HG02852 (cell line): ENCODE results near the gene RUFY2.
"Not testable (repeated sequence)": the region's sequence is repeated elsewhere in the genome, so short reads cannot be mapped to it uniquely, and the experiment has no call there.

ENCODE experiments used
- ATAC-seq: cut with Tn5 transposase; IDR thresholded peaks from one replicate; pipeline ENCODE4 v1.9.1; 2021; ENCODE audit warnings: mild to moderate bottlenecking, moderate library complexity; ENCODE audit not compliant: unreplicated experiment

Gene RUFY2, protein sequence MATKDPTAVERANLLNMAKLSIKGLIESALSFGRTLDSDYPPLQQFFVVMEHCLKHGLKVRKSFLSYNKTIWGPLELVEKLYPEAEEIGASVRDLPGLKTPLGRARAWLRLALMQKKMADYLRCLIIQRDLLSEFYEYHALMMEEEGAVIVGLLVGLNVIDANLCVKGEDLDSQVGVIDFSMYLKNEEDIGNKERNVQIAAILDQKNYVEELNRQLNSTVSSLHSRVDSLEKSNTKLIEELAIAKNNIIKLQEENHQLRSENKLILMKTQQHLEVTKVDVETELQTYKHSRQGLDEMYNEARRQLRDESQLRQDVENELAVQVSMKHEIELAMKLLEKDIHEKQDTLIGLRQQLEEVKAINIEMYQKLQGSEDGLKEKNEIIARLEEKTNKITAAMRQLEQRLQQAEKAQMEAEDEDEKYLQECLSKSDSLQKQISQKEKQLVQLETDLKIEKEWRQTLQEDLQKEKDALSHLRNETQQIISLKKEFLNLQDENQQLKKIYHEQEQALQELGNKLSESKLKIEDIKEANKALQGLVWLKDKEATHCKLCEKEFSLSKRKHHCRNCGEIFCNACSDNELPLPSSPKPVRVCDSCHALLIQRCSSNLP

GRCh38 chr10:68406815-68407548 is at the start of gene RUFY2:
Gene RUFY2, minus strand, starts transcription at chr10:68407277. Its CDS starts 88 bp downstream, at chr10:68407189.
- peak; percentile 92 for ATAC-seq

- ATAC-seq = not testable (repeated sequence)
Measured at GRCh38 chr10:68449698-68450097, 42.6 kb upstream of the RUFY2 start.

- no peak for ATAC-seq
Measured at GRCh38 chr10:68446179-68446578, 39.1 kb upstream of the RUFY2 start.

- ATAC-seq = no peak
Measured at GRCh38 chr10:68442971-68443370, 35.9 kb upstream of the RUFY2 start.

- ATAC-seq = no peak
Measured at GRCh38 chr10:68440898-68441297, 33.8 kb upstream of the RUFY2 start.

- no peak for ATAC-seq
Measured at GRCh38 chr10:68435803-68436202, 28.7 kb upstream of the RUFY2 start.

DNA sequence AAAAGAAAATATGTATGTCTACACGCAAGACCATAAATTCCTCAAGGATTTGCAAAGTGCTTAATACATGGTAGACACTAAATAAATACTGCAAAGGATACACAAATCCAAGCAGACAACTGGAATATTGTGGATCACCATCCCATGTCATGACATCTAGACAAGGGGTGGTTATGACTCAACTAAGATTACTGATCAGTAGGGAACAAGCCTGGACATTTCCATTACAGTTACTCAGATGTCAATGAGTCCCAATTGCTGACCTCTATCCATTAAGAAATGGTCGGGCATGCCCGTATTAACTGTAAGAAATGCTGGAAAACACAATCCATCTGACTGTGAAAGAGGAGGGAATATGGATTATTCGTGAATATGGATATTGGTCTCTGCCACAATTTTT is 27.6 kb upstream of the RUFY2 start:
- ATAC-seq = no peak

DNA sequence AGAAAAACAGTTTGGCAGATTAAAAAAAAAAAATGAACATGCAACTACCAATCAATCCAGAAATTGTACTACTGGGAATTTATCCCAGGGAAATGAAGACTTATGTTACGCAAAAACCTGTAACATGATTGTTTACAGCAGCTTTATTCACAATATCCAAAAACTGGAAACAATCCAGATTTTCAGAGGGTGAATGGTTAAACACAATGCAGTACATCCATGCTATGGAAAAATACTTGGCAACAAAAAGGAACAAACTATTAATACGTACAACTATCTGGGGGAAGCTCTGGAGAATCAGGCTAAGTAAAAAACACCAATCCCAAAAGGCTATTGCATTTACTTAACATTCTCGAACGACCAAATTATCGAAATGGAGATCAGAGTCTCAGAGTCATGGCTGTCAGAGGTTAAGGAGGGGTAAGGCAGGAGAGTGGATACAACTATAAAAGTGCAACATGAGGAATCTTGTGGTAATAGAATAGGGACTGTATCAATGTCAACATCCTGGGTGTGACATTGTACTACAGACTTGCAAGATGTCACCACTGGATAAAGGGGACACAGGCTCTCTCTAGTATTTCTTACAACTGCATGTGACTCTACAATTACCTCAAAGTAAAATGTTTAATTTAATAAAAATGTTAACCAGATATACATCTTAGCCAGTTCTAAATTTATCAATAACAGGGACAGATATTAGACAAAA is 21.5 kb upstream of the RUFY2 start:
- no peak for ATAC-seq

DNA sequence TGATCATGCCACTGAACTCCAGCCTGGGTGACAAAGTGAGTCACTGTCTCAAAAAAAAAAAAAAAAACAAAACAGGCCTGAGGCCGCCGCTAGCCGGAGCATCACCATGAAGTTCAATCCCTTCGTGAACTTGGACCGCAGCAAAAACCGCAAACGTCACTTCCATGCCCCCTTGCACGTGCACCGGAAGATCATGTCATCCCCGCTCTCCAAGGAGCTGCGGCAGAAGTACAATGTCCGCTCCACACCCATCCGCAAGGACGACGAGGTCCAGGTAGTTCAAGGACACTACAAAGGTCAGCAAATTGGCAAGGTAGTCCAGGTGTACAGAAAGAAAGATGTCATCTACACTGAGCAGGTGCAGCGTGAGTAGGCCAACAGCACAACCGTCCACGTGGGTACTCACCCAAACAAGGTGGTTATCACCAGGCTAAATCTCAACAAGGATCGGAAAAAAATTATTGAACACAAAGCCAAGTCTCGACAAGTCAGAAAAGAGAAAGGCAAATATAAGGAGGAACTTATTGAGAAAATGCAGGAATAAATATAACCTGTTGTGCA is 17.5 kb upstream of the RUFY2 start:
- ATAC-seq = no peak

DNA sequence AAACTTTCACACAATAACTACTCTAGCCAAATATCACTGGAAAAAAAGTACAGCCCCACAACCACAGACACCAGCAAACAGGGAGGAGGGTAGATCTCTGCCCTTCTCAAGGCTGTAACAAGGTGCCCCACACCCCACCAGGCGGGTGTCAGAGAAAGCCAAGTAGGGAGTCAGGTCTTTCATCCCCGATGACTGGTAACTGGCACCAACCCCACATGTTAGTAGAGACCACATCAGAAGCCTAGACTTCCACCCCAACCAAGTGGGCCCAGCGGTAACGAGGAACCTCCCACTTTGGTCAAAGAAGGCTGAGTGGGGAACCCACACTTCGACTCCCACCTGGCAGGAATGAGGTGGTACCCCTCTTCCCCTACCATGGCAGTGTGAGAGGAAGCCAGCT is 16.4 kb upstream of the RUFY2 start:
- ATAC-seq = no peak

- ATAC-seq = no peak
Measured at GRCh38 chr10:68419376-68419775, 12.3 kb upstream of the RUFY2 start.

DNA sequence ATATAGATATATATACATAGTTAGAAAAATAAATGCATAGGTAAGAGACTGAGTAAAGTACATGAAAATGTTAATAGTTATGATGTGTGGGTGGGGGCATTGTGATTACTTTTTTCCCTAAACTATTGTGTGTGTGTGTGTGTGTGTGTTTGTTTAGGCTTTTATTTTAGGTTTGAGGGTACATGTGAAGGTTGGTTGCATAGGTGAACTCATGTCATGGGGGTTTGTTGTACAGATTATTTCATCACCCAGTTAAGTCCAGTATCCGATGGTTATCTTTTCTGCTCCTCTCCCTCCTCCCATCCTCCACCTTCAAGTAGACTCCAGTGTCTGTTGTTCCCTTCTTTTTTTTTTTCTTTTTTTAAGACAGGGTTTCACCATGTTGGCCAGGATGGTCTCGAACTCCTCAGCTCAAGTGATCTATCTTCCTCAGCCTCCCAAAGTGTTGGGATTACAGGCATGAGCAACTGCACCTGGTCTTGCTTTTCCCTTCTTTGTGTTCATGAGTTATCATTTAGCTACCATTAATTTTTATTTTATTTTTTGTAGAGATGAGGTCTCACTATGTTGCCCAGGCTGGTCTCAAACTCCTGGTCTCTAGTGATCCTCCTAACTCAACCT is 1.9 kb upstream of the RUFY2 start:
- ATAC-seq = no peak

DNA sequence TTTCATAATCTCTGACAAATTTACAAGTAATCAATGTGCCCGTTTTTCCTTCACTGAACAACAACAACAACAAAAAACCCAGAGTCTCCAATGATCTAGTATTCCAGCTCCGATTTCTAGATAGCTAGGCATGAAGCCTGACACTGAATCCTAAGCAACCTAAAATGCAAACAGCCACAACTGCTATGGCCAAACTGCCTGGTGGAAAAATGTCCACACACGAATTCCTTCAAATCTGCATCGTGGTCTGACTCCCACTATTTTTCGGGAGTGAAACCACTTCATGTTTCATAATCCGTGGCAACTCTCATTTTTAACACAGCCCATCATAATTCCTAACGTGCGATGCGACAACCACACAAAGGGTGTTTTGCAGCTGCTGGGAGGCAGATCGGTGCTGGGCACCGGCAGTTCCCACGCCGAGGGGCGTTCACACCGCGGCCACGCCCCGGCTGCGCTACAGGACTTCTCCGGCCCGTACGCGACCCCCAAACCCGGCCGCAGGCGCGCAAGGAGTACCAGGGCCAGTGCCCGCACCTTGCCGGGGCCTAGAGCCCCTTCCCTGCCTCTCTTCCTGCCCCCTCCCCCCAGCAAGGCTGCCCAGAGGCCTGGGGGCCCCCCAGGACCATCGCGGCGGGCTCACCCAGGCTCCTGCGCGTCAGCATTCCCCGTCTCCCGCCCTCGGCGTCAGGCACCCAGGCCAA is 814 bp downstream of the RUFY2 start:
- peak; percentile 36 for ATAC-seq

GRCh38 chr10:68403701-68404100 is 3.4 kb downstream of the RUFY2 start:
- ATAC-seq = no peak

- ATAC-seq = no peak
Measured at GRCh38 chr10:68402276-68402675, 4.8 kb downstream of the RUFY2 start.

DNA sequence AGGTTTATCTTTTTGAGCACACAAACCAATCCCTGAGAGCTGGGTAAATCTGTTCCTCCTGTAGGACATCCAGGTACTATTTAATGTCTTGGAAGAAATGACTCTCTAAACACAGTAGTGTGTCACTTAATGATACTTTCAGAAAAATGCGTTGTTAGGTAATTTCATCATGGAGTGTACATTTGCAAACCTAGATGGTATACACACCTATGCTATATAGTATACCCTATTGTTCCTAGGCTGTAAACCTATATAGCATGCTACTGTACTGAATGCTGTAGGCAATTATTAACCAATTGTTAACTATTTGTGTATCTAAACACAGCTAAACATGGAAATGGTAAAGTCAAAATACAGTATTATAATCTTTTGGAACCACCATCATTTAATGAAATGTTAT is 10.1 kb downstream of the RUFY2 start:
- ATAC-seq = no peak

DNA sequence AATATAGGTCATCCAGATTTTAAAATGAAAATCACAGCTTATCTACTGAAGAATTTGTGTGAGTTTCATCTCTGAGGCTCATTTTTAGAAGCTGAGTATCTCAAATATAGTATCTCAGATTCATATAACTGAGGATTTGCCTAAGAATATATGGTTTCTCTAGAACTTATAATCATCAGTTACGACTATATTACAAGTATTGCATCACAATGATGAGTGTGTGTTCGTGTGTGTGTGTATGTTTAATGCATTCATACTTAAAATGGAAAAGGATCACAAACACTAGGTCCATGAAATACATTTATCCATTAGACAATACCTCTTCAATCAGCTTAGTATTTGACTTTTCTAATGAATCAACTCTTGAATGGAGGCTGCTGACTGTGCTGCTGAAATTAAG is 21.3 kb downstream of the RUFY2 start:
- ATAC-seq = no peak

GRCh38 chr10:68371604-68372003 is 35.5 kb downstream of the RUFY2 start:
- ATAC-seq = no peak

- no peak for ATAC-seq
Measured at GRCh38 chr10:68367121-68367520, 40.0 kb downstream of the RUFY2 start.

DNA sequence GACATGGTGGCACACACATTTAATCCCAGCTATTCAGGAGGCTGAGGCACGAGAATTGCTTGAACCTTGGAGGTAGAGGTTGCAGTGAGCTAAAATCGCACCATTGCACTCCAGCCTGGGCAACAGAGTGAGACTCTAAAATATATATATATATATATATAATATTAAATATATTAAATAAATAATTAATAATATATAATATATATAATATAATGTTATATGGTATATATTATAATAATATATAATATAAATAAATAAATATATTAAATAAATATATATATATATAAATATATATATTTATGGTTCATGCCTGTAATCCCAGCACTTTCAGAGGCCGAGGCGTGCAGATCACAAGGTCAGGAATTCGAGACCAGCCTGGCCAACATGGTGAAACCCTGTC is 40.5 kb downstream of the RUFY2 start:
- no peak for ATAC-seq
